Spinal cord (tissue), 10 donors: ENCODE data around the gene SPAG16. TPM values are rescaled to one million over a fixed set of nuclear protein-coding genes. Genes with fewer than 3 reads are reported as not detected.
"Not testable (repeated sequence)": the region's sequence is repeated elsewhere in the genome, so short reads cannot be mapped to it uniquely, and the experiment has no call there.

Source experiments
- DNase-seq, 6 donors: peaks; one replicate each; pipeline versions ENCODE4 v3.0.0 to v3.0.0-alpha.2; 2013 to 2015; ENCODE audit warnings: low spot score in 6 of 6, low read depth in 4 of 6
- H3K27ac ChIP-seq: one replicate; pipeline ENCODE4 v1.5.1; 2013; ENCODE audit warnings: low read depth, low read length, control low read depth
- H3K27me3 ChIP-seq: one replicate; pipeline ENCODE4 v1.6.1; 2013; ENCODE audit warnings: low read length; ENCODE audit not compliant: control insufficient read depth, insufficient read depth
- H3K36me3 ChIP-seq: one replicate; pipeline ENCODE4 v1.6.1; 2013; ENCODE audit warnings: low read length; ENCODE audit not compliant: control insufficient read depth, insufficient read depth
- H3K4me1 ChIP-seq: one replicate; pipeline ENCODE4 v1.6.1; 2013; ENCODE audit warnings: low read length; ENCODE audit not compliant: control insufficient read depth, insufficient read depth
- H3K4me3 ChIP-seq: one replicate; pipeline ENCODE4 v1.5.1; 2013; ENCODE audit warnings: low read depth, low read length, control low read depth
- H3K9me3 ChIP-seq: one replicate; pipeline ENCODE4 v1.6.1; 2013; ENCODE audit warnings: low read length; ENCODE audit not compliant: control insufficient read depth, insufficient read depth
- WGBS: methylation state at CpG from one replicate; pipeline ENCODE4 v1.1.5; 2013; ENCODE audit warnings: missing lambda C conversion rate; ENCODE audit not compliant: insufficient coverage; 5-methylcytosine and 5-hydroxymethylcytosine counted together
- polyA plus RNA-seq, 2 donors: library from polyadenylated mRNA; unstranded; fragments of 120-200 nt; gene quantifications; one replicate each; pipeline ENCODE4 v1.2.1, GENCODE V29; 2013; ENCODE audit not compliant: insufficient read length in 2 of 2
- total RNA-seq, 2 donors: library from RNA; depleted of rRNA in 1 of 2; stranded (reverse); fragments of 120-200 nt in 1 of 2; fragments of >200 nt in 1 of 2; gene quantifications; one replicate each; pipeline versions ENCODE4 v1.2.3 to v1.2.4, GENCODE V29; 2013 to 2014
- donor health status: healthy.

SPAG16 gene
- total and polyA plus RNA-seq, 4 donors: 47.4 to 86.2 (median 74.2) TPM

DNA sequence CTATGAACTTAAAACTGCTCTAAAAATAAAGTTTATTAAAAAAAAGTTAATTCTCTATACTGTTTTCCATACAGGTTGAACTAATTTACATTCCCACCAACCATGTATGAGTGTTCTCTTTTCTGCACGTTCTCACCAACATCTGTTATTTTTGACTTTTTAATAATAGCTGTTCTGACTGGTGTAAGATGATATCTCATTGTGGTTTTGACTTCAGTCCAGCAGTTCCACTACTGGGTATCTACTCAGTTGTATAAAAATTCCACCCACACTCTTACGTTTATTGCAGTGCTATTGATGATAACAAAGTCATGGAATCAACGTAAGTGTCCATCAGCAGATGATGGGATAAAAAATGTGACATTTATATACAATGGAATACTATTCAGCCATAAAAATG, 33.7 kb downstream of the SPAG16 start:
- no peak for DNase-seq
- no peaks in the 10 kb centered on the region for H3K9me3 ChIP-seq
- no peaks in the 10 kb centered on the region for H3K36me3 ChIP-seq
- H3K4me3 ChIP-seq: no peak overlapping the region
- H3K4me1 ChIP-seq: no peaks in the 10 kb centered on the region
- no peaks in the 10 kb centered on the region for H3K27me3 ChIP-seq
- no peak overlapping the region for H3K27ac ChIP-seq
- no CpG with 5 or more reads among the region's 3 CpGs for WGBS

GRCh38 chr2:213320604-213321003, 36.3 kb downstream of the SPAG16 start:
- no peak for DNase-seq
- H3K36me3 ChIP-seq: no peaks in the 10 kb centered on the region
- no peaks in the 10 kb centered on the region for H3K4me1 ChIP-seq
- no peak overlapping the region for H3K27ac ChIP-seq
- no CpG with 5 or more reads among the region's 2 CpGs for WGBS
- H3K9me3 ChIP-seq: peaks cover 2% of the 10 kb centered on the region
- H3K4me3 ChIP-seq: no peak overlapping the region
- no peaks in the 10 kb centered on the region for H3K27me3 ChIP-seq

DNA sequence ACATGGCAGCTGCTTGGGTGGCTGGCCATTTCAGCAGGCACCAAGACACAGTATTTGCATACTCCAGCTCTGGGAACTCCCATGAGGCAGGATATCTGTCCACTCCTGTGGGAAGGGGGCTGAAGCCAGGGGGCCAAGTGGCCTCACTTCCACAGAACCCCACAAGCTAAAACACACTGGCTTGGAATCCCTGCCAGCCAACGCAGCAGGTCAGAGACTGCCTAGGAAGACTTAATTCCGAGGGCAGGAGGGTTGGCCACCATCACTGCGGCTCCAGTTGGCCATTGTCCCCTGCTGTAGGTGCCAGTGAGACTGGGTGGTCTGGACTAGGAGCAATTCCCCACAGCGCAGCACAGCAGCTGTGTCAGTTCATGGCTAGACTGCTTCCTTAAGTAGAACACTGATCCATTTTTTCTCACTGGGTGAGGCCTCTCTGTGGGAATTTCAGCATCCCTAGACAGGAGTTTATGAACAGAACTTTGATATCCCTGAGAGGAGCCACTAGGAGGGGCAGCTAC, 52.0 kb downstream of the SPAG16 start:
- no peak for DNase-seq
- H3K36me3 ChIP-seq: no peaks in the 10 kb centered on the region
- no peaks in the 10 kb centered on the region for H3K27me3 ChIP-seq
- no peak overlapping the region for H3K27ac ChIP-seq
- H3K4me3 ChIP-seq: no peak overlapping the region
- H3K9me3 ChIP-seq: peaks cover 10% of the 10 kb centered on the region
- H3K4me1 ChIP-seq: no peaks in the 10 kb centered on the region
- 100% methylated on average over 3 of the region's 4 CpGs for WGBS

- WGBS: no CpG with 5 or more reads among the region's 2 CpGs
- Histone ChIP-seq H3K36me3 (no peaks in the 10 kb centered on the region), H3K27ac (no peak overlapping the region), H3K27me3 (no peaks in the 10 kb centered on the region), H3K4me1 (no peaks in the 10 kb centered on the region), H3K4me3 (no peak overlapping the region), H3K9me3 (peaks cover 4% of the 10 kb centered on the region)
- no peak for DNase-seq
Observed at GRCh38 chr2:213353419-213353818, 69.2 kb downstream of the SPAG16 start.

GRCh38 chr2:213376644-213377043, 92.4 kb downstream of the SPAG16 start:
- H3K36me3 ChIP-seq: no peaks in the 10 kb centered on the region
- H3K27ac ChIP-seq: no peak overlapping the region
- no CpG with 5 or more reads among the region's 1 CpG for WGBS
- no peaks in the 10 kb centered on the region for H3K9me3 ChIP-seq
- no peaks in the 10 kb centered on the region for H3K27me3 ChIP-seq
- no peaks in the 10 kb centered on the region for H3K4me1 ChIP-seq
- DNase-seq: no peak
- no peak overlapping the region for H3K4me3 ChIP-seq

DNA sequence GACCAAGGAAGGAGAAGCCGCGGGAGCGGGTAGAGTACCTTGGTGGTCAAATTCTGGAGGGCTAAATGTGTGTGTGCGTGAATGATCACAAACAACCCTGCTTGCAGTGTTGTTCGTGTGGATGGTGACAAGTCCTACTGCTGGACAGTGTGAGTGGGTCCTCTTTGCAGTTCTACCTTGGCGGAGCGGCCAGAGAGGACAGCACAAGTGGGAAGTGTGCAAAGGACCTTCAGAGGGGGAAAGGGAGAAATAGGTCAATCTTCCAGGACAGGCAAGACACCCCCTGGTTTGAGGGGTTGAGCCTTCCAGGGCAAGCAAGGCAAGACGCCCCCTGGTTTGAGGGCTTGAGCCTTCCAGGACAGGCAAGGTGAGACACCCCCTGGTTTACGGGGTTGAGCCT, 122.8 kb downstream of the SPAG16 start:
- not testable (repeated sequence) for H3K4me1 ChIP-seq, H3K4me3 ChIP-seq, H3K36me3 ChIP-seq, H3K27me3 ChIP-seq, H3K9me3 ChIP-seq, H3K27ac ChIP-seq, DNase-seq
- WGBS: 96% methylated on average over 9 of the region's 9 CpGs

- not testable (repeated sequence) for H3K27ac ChIP-seq, DNase-seq, H3K27me3 ChIP-seq, H3K36me3 ChIP-seq, H3K9me3 ChIP-seq, H3K4me1 ChIP-seq, H3K4me3 ChIP-seq
- no CpG with 5 or more reads among the region's 6 CpGs for WGBS
Observed at GRCh38 chr2:213408426-213409070, 124.3 kb downstream of the SPAG16 start.

GRCh38 chr2:213410687-213411086, 126.4 kb downstream of the SPAG16 start:
- not testable (repeated sequence) for H3K36me3 ChIP-seq, H3K9me3 ChIP-seq, H3K27ac ChIP-seq, H3K27me3 ChIP-seq, H3K4me1 ChIP-seq, H3K4me3 ChIP-seq, DNase-seq
- 87% methylated on average over 7 of the region's 9 CpGs for WGBS

GRCh38 chr2:213411582-213412289, 127.5 kb downstream of the SPAG16 start:
- Histone ChIP-seq H3K4me3 (no peak overlapping the region), H3K36me3 (no peaks in the 10 kb centered on the region), H3K4me1 (no peaks in the 10 kb centered on the region), H3K27ac (no peak overlapping the region), H3K9me3 (no peaks in the 10 kb centered on the region), H3K27me3 (no peaks in the 10 kb centered on the region)
- DNase-seq: no peak
- WGBS: 94% methylated on average over 3 of the region's 10 CpGs

DNA sequence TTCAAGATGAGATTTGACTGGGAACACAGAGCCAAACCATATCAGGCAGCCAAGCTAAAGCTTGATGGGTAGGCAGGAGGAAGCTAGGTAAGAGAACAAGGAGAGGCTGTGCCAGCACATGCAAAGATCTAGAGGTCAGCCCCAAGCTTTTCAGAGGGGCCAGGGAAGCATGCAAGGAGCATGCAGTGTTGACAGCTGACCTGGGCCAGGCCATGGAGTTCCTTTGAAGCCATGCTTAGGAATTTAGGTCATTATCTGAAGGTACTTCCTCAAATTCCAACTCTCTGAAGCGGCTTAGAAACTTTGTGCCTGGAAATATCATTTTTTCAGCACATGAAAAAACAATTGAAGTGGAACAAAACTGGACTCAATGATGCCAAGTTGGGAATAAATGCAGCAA, 130.8 kb downstream of the SPAG16 start:
- H3K27ac ChIP-seq: no peak overlapping the region
- no peaks in the 10 kb centered on the region for H3K9me3 ChIP-seq
- H3K4me3 ChIP-seq: no peak overlapping the region
- no peak for DNase-seq
- no peaks in the 10 kb centered on the region for H3K27me3 ChIP-seq
- no peaks in the 10 kb centered on the region for H3K36me3 ChIP-seq
- H3K4me1 ChIP-seq: no peaks in the 10 kb centered on the region
- 83% methylated on average over 1 of the region's 1 CpG for WGBS
